HepG2 (cell line): ENCODE results near the gene ALG5. TPM values are rescaled to one million over a fixed set of nuclear protein-coding genes. Genes with fewer than 3 reads are reported as not detected.

ENCODE experiments used
- ATAD3A ChIP-seq: sonication (generic); formaldehyde crosslinking; IDR thresholded peaks from 2 replicates; pipeline ENCODE4 v1.4.0; 2020; ENCODE audit warnings: missing genetic modification reagents
- ATF4 ChIP-seq, 2 experiments: fragments of 450-650 bp in 1 of 2; sonication (generic) in 1 of 2; formaldehyde crosslinking; IDR thresholded peaks; 2 replicates each; pipeline versions ENCODE4 v1.5.0 to v1.8.0; 2020 to 2022; ENCODE audit warnings: mild to moderate bottlenecking in 1 of 2, missing genetic modification reagents in 1 of 2
- CBX5 ChIP-seq: sonication (generic); formaldehyde crosslinking; IDR thresholded peaks from 2 replicates; pipeline ENCODE4 v1.4.0; 2020; ENCODE audit warnings: missing genetic modification reagents, borderline replicate concordance
- DR1 ChIP-seq: sonication (generic); formaldehyde crosslinking; IDR thresholded peaks from 2 replicates; pipeline ENCODE4 v1.8.0; 2021; ENCODE audit warnings: mild to moderate bottlenecking, missing genetic modification reagents, inconsistent platforms
- FOXK1 ChIP-seq: sonication (generic); formaldehyde crosslinking; IDR thresholded peaks from 2 replicates; pipeline ENCODE4 v1.4.0; 2020; ENCODE audit warnings: low read depth, missing genetic modification reagents, borderline replicate concordance
- GABPB1 ChIP-seq: IDR thresholded peaks from 2 replicates; pipeline ENCODE4 v1.6.1; 2016; ENCODE audit warnings: mild to moderate bottlenecking, missing genetic modification reagents, moderate library complexity, missing compliant biosample characterization
- GATA4 ChIP-seq: sonication (generic); IDR thresholded peaks from 2 replicates; pipeline ENCODE4 v1.6.1; 2016; ENCODE audit warnings: antibody characterized with exemption, low read depth, borderline replicate concordance
- JARID2 ChIP-seq: sonication (generic); formaldehyde crosslinking; IDR thresholded peaks from 2 replicates; pipeline ENCODE4 v1.8.1; 2023; ENCODE audit warnings: missing genetic modification reagents, inconsistent platforms; ENCODE audit not compliant: insufficient replicate concordance
- LCORL ChIP-seq, 2 experiments: fragments of 450-650 bp in 1 of 2; sonication (generic) in 1 of 2; formaldehyde crosslinking in 1 of 2; IDR thresholded peaks; 2 replicates each; pipeline versions ENCODE4 v1.5.0 to v1.6.1; 2017 to 2020; ENCODE audit warnings: antibody characterized with exemption in 1 of 2, missing genetic modification reagents in 1 of 2
- PRMT3 ChIP-seq: sonication (generic); formaldehyde crosslinking; IDR thresholded peaks from 2 replicates; pipeline ENCODE4 v1.8.1; 2022; ENCODE audit warnings: low read depth, mild to moderate bottlenecking, moderate library complexity, missing genetic modification reagents, borderline replicate concordance
- REXO4 ChIP-seq: sonication (generic); formaldehyde crosslinking; IDR thresholded peaks from 2 replicates; pipeline ENCODE4 v1.8.0; 2022; ENCODE audit warnings: missing genetic modification reagents, mild to moderate bottlenecking, borderline replicate concordance
- SALL1 ChIP-seq: sonication (generic); formaldehyde crosslinking; IDR thresholded peaks from 2 replicates; pipeline ENCODE4 v1.8.0; 2022; ENCODE audit warnings: mild to moderate bottlenecking, missing genetic modification reagents
- SMAD3 ChIP-seq: sonication (generic); formaldehyde crosslinking; IDR thresholded peaks from 2 replicates; pipeline ENCODE4 v1.4.0; 2020; ENCODE audit warnings: missing genetic modification reagents
- SNAPC5 ChIP-seq: sonication (generic); formaldehyde crosslinking; IDR thresholded peaks from 2 replicates; pipeline ENCODE4 v1.8.1; 2023; ENCODE audit warnings: mild to moderate bottlenecking, missing genetic modification reagents, borderline replicate concordance
- SP140L ChIP-seq: sonication (generic); formaldehyde crosslinking; IDR thresholded peaks from 2 replicates; pipeline ENCODE4 v1.4.0; 2020; ENCODE audit warnings: missing genetic modification reagents, borderline replicate concordance
- SRSF9 ChIP-seq: fragments of 200-400 bp; formaldehyde crosslinking; IDR thresholded peaks from 2 replicates; pipeline ENCODE4 v1.6.1; 2018; ENCODE audit warnings: borderline replicate concordance, mild to moderate bottlenecking, low read depth, low read length; ENCODE audit not compliant: insufficient read depth, poor library complexity, severe bottlenecking
- SRY ChIP-seq: sonication (generic); formaldehyde crosslinking; IDR thresholded peaks from 2 replicates; pipeline ENCODE4 v1.8.0; 2022; ENCODE audit warnings: mild to moderate bottlenecking, missing genetic modification reagents
- SUZ12 ChIP-seq: fragments of 150-350 bp; IDR thresholded peaks from 2 replicates; pipeline ENCODE4 v1.6.1; 2014; ENCODE audit warnings: low read depth, low read length
- TGIF2 ChIP-seq: IDR thresholded peaks from 2 replicates; pipeline ENCODE4 v1.6.1; 2016; ENCODE audit warnings: control low read depth, missing compliant biosample characterization
- ZNF205 ChIP-seq: IDR thresholded peaks from 2 replicates; pipeline ENCODE4 v1.6.1; 2018; ENCODE audit warnings: missing biosample characterization, missing genetic modification reagents
- ZNF350 ChIP-seq: sonication (generic); formaldehyde crosslinking; IDR thresholded peaks from 2 replicates; pipeline ENCODE4 v1.4.0; 2020; ENCODE audit warnings: mild to moderate bottlenecking, low read depth, missing genetic modification reagents, borderline replicate concordance
- ZNF513 ChIP-seq: sonication (generic); formaldehyde crosslinking; conservative IDR thresholded peaks from 2 replicates; pipeline ENCODE4 v1.5.0; 2020; ENCODE audit warnings: missing genetic modification reagents
- ZNF597 ChIP-seq: sonication (generic); formaldehyde crosslinking; IDR thresholded peaks from 2 replicates; pipeline ENCODE4 v1.5.0; 2020; ENCODE audit warnings: missing genetic modification reagents
- polyA plus RNA-seq, 8 experiments: library from polyadenylated mRNA; depleted of rRNA in 3 of 8; stranded (reverse) in 7 of 8; unstranded in 1 of 8; fragments of >200 nt; fragmentation: Illumina TruSeq in 4 of 8; extraction: Trizol in 4 of 8; gene quantifications; 2 replicates each; pipeline versions ENCODE4 v1.2.1 to v1.2.3, GENCODE V29; 2011 to 2016; ENCODE audit warnings: low read depth in 4 of 8, missing spikeins in 1 of 8, mixed read lengths in 1 of 8; ENCODE audit not compliant: insufficient read depth in 1 of 8
- total RNA-seq, 5 experiments: library from RNA; depleted of rRNA; stranded (reverse); fragments of >200 nt; fragmentation: Illumina TruSeq; extraction: Trizol; gene quantifications; 2 replicates each; pipeline ENCODE4 v1.2.3, GENCODE V29; 2016; ENCODE audit warnings: low read depth in 1 of 5
- TF ChIP-seq, protein P1 (sequence below): IDR thresholded peaks from 2 replicates; pipeline ENCODE4 v1.6.1; 2016; ENCODE audit warnings: missing compliant biosample characterization, missing genetic modification reagents, borderline replicate concordance

Gene ALG5
- total and polyA plus RNA-seq, 2 of the 13 experiments (the other 11 are each of a cell fraction or from before 2014, with no cell fraction given) = 27.8 to 51.1 TPM

- TF ChIP-seq PRMT3 (CRISPR knock-in tag) (no peak), ZNF513 (CRISPR knock-in tag) (no peak), TGIF2 (CRISPR knock-in tag) (no peak), ZNF350 (CRISPR knock-in tag) (peak; percentile 25; the same call in 1 of the 2 replicates), ZNF597 (CRISPR knock-in tag) (no peak), CBX5 (no peak; the same call in 1 of the 2 replicates), ATF4 (CRISPR knock-in tag; IDR thresholded peaks at IDR 0.05) (0 out of 4 replicates have a peak, but pooled peaks of 1 of the 2 experiments have one; percentile 16), ATAD3A (no peak), SALL1 (CRISPR knock-in tag) (peak; percentile 83), SUZ12 (no peak), SRSF9 (no peak), GATA4 (no peak), SMAD3 (CRISPR knock-in tag) (no peak), SNAPC5 (CRISPR knock-in tag) (no peak), GABPB1 (CRISPR knock-in tag) (peak; percentile 94), SRY (CRISPR knock-in tag) (no peak; the same call in 1 of the 2 replicates), SP140L (CRISPR knock-in tag) (peak; percentile 86; the same call in 1 of the 2 replicates), FOXK1 (CRISPR knock-in tag) (peak; percentile 43; the same call in 1 of the 2 replicates), DR1 (CRISPR knock-in tag) (peak; percentile 64; the same call in 1 of the 2 replicates), REXO4 (no peak), ZNF205 (CRISPR knock-in tag) (no peak), LCORL (IDR thresholded peaks at IDR 0.05) (no peak), LCORL (CRISPR knock-in tag; IDR thresholded peaks at IDR 0.05) (no peak), JARID2 (CRISPR knock-in tag) (no peak)
- TF ChIP-seq, protein P1, sequence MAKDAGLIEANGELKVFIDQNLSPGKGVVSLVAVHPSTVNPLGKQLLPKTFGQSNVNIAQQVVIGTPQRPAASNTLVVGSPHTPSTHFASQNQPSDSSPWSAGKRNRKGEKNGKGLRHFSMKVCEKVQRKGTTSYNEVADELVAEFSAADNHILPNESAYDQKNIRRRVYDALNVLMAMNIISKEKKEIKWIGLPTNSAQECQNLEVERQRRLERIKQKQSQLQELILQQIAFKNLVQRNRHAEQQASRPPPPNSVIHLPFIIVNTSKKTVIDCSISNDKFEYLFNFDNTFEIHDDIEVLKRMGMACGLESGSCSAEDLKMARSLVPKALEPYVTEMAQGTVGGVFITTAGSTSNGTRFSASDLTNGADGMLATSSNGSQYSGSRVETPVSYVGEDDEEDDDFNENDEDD (CRISPR knock-in tag) = peak; percentile 81; the same call in 1 of the 2 replicates
Measured at GRCh38 chr13:36999054-36999714, at the start of gene ALG5 (continued).
